A673 (cell line): ENCODE data around the gene RELL1.

Experiments used
- EZH2 ChIP-seq: fragments of 200-600 bp; sonication (generic); IDR thresholded peaks from 2 replicates; pipeline ENCODE4 v1.6.1; 2017; ENCODE audit warnings: borderline replicate concordance, low read depth, mild to moderate bottlenecking, mixed read lengths, antibody characterized with exemption, low read length; ENCODE audit not compliant: poor library complexity, severe bottlenecking
- TF ChIP-seq, protein P1 (sequence below): fragments of 300-800, 200-600 bp; sonication (generic); conservative IDR thresholded peaks from 2 replicates; pipeline ENCODE4 v1.5.1; 2017; ENCODE audit warnings: low read depth, mild to moderate bottlenecking, antibody characterized with exemption, low read length, moderate library complexity, mixed read lengths

DNA sequence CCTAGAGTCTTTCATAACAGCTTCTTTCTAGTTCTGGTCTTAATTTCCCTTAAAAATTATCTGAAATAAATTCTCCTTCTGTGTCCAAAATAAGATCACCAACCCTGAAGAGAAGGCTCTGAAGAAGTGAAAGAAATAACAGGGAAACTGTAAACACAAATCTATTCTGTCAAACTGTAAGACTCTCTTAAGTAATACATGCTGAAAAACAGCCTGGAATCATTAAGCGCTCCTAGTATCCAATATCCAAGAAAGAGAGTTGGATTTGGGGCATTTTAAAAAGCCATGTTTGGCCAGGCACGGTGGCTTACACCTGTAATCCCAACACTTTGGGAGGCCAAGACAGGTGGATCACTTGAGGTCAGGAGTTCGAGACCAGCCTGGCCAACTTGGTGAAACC lies 53.3 kb downstream of the RELL1 start:
- TF ChIP-seq, protein P1, sequence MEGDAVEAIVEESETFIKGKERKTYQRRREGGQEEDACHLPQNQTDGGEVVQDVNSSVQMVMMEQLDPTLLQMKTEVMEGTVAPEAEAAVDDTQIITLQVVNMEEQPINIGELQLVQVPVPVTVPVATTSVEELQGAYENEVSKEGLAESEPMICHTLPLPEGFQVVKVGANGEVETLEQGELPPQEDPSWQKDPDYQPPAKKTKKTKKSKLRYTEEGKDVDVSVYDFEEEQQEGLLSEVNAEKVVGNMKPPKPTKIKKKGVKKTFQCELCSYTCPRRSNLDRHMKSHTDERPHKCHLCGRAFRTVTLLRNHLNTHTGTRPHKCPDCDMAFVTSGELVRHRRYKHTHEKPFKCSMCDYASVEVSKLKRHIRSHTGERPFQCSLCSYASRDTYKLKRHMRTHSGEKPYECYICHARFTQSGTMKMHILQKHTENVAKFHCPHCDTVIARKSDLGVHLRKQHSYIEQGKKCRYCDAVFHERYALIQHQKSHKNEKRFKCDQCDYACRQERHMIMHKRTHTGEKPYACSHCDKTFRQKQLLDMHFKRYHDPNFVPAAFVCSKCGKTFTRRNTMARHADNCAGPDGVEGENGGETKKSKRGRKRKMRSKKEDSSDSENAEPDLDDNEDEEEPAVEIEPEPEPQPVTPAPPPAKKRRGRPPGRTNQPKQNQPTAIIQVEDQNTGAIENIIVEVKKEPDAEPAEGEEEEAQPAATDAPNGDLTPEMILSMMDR = no peak
- TF ChIP-seq EZH2 = no peak
